GM19240 (cell line): ENCODE data around the gene KIF19.

Source experiments
- DNase-seq: peaks from one replicate; pipeline ENCODE4 v3.0.0; 2011; ENCODE audit warnings: low spot score; ENCODE audit not compliant: insufficient read length

KIF19 gene

DNA sequence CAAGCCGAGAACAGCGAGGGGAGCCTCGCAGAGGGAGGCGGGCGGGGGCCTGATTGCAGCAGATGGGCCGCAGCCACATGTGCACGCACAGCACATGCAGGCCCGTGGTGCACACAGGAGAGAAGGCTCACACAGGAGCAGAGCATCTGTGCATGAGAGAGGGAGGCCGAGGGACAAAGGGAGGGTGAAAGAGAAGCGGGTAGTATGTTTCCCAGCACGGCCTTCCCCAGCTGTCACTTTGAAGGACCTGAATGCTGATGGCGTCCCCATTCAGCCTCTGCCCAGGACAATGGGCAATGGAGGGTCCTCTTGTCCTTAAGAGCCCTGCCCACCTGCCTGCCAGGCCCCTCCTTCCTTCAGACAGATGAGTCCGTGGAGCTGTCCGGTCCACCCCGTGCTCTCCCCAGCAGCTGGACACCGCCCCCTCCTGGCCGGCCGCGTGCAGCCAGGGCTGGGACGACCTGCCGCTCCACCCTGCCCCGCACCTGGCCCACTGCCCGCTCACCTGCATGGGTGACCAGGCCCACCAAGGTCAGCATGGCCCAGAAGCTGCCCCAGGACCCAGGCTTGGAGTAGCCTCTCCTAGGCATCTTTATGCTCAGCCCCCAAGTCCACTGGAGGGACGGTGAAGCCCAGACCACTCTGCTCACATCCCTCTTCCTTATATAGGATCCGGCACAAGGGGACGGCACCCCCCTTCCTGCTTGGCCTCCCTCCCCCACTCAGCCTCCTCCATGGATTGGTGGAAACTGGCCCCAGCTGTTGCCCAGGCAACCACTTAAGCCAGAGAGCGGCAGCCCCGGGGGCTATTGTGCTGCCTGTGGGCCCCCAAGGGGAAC lies 35.4 kb downstream of the KIF19 start, which contains the start of gene BTBD17:
TSS of gene BTBD17 (minus strand) at position 639 of the 839 bp plus-strand sequence. CDS start at position 590, 49 bp downstream.
- DNase-seq, result no peak

DNA sequence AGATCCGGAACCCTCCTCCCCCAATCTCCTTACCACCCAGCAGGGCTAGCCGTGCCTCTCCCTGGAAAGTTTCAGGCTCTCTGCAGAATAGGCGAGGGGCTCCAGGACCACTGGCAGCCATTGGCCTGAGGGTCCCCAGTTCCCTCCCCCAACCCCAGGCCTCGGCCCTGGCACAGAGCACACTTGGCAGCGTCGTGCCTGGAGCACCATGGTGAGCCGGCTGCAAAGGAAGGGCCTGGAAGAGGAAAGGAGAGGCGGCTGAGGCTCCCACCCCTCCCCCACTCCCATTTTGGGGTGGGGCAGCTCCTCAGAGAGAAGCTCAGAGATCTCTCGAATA lies 36.0 kb downstream of the KIF19 start:
- no peak for DNase-seq

DNA sequence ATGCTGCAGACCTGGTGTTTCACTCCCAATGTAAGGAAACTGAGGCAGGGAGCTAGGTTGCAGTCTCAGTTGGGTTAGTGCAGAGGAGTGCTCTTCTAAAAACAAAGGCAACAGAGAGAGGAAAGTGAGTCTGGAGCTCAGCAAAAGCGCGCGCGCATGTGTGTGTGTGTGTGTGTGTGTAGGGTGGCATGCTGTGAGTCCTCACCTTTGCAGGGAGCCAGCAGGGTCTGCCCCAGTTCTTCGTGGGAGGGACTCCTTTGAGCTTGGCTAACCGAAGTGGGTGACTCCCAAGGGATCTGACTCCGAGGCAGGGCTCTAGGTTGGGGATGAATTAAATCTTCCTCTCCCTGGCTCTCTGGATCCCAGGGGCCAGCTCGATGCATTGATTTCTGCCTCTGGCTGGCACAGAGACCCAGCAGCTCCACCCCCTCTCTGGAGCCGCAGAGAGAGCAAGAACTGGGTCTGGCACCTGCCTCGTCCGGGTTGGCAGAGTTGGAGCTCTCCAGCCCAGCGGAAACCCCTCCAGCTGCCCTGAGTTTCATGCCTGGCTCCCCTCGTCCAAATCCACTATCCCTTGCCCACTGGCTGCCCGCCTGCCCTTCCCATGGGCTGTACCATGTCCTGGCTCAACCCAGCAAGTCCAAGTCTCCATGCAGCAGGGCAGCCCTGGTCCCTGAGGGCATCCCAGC lies 36.9 kb downstream of the KIF19 start:
- DNase-seq, result no peak

GRCh38 chr17:74367206-74367605 lies 41.2 kb downstream of the KIF19 start, which contains the start of gene GPR142:
GPR142 (plus strand) TSS chr17:74367506; CDS start chr17:74369541, 2,035 bp downstream.
- DNase-seq, result no peak

DNA sequence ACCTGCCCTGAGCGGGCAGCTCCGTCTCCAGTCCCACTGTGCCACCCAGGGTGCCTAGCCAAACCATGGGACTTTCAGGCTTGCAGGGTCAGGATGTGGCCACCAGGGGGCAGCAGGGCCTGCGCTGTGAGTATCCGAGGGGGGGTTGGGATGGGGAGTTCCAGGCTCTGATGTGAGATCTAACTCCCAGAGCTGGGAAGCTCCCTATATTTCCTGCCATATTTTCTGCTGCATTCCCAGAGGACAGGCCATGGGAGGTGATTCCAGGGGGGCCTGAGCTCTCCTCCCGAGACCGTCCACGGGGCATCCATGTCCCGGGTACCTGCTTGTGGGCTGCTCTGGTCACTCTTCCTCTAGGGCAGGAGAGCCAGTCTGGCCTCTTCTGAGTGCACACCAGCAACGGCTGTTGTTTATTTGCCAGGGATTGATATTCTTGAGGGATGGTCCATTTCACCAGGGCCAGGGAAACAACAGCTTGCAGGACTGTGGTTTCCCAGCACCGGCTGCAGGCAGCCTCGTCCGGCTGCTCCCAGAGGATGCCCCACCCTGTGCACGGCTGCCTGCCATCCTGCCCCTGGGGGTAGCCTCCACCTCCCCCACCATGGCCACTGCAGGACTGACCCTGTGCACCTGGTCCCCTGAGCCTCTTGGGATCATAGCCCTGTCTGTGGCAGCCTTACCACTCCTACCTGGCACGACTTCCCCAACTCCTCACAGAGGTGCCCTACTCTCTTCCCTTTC lies 42.5 kb downstream of the KIF19 start:
- peak; percentile 83 for DNase-seq

GRCh38 chr17:74369221-74369620 lies 43.2 kb downstream of the KIF19 start:
- DNase-seq, result no peak

DNA sequence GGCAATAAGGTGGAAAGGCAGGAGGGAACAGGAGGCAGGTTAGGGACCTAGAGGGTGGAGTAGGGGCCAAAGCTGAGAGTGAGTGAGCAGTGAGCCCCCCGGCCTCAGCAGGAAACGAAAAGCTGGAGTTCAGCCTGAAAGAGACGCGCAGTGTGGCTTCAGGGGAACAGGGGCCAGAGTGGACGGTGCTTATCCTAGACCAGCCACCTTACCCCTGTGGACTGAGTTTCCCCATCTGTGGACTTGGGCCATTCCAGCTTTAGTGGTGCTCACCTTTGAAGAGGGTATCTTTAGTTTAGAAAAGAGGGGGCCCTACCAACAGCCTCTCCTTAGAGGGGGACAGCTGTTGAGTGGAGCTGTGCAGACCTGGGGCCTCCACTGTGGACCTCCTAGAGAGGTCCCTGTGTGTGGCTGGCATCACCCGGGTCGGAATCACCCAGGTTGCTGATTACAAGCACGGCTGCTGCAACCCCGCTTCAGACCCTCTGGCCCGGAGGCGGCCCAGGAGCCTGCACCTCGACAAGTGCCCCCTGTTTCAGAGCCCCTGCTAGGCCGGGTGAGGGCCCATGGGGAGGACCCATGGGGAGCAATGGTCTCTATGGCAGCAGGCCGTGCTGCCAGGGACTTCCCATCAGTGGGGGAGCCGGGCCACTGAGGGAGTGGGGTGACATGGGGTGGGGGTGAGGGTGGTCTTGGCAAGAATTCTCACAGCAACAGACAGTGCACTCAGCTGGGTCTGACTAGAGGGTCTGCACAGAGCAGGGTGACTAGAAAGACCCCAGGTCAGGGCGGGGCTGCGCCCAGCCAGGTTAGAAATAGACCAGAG lies 43.9 kb downstream of the KIF19 start:
- DNase-seq, result no peak

DNA sequence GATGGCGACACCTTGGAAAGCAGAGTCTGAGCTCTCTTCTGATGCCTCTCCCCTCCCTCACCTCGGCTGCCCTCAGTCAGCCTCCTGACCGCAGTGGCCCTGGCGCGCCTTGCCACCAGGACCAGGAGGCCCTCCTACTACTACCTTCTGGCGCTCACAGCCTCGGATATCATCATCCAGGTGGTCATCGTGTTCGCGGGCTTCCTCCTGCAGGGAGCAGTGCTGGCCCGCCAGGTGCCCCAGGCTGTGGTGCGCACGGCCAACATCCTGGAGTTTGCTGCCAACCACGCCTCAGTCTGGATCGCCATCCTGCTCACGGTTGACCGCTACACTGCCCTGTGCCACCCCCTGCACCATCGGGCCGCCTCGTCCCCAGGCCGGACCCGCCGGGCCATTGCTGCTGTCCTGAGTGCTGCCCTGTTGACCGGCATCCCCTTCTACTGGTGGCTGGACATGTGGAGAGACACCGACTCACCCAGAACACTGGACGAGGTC lies 45.7 kb downstream of the KIF19 start:
- DNase-seq, result no peak

- no peak for DNase-seq
These were observed 46.4 kb downstream of the KIF19 start for GRCh38 chr17:74372426-74372825.

GRCh38 chr17:74373838-74374606 lies 48.0 kb downstream of the KIF19 start:
- no peak for DNase-seq

DNA sequence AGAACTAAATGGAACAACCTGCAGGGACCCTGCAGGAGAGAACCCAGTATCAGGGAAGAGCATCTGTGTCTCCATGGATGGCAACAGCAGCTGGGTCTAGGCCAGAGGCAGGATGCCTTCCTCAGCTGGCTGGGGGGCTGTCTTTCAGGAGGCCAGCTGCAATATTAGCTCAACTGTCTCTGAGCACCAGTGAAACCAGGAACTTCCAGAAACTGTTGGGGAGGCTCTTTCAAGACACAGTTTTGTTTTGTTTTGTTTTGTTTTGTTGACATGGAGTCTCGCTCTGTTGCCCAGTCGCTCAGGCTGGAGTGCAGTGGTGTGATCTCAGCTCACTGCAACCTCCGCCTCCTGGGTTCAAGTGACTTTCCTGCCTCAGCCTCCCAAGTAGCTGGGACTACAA lies 48.8 kb downstream of the KIF19 start:
- no peak for DNase-seq

- DNase-seq, result peak; percentile 89
These were observed 53.6 kb downstream of the KIF19 start for GRCh38 chr17:74379495-74380085.

- DNase-seq, result no peak
These were observed 54.3 kb downstream of the KIF19 start for GRCh38 chr17:74380086-74380958.

- no peak for DNase-seq
These were observed 55.2 kb downstream of the KIF19 start for GRCh38 chr17:74380959-74381808.

DNA sequence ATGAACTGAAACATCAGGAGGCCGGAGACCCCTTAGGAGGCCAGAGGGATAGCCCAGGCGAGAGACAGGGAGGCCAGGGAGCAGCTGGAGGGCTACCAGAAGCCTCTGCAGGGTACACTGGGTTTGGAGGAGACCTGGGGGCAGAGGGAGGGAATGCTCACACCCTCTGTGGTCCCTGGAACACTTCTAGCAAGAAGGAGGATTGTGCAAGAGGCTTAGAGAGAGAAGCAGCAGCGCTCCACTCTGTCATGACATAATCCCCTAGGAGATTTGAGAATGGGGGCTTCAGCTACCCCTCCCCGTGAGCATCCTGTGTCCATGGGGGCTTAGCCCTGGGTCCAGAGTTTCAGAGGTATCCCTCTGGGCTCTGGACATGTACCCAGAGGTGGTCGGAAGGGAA lies 57.1 kb downstream of the KIF19 start:
- no peak for DNase-seq

- DNase-seq, result no peak
These were observed 59.2 kb downstream of the KIF19 start for GRCh38 chr17:74385201-74385600.

GRCh38 chr17:74386386-74386785 lies 60.4 kb downstream of the KIF19 start:
- no peak for DNase-seq
